K562 (cell line): Measurements from ENCODE around the gene NDUFV3. TPM values are rescaled to one million over a fixed set of nuclear protein-coding genes. Genes with fewer than 3 reads are reported as not detected.

ENCODE experiments used
- CBFB ChIP-seq: sonication (generic); formaldehyde crosslinking; IDR thresholded peaks from 2 replicates; pipeline ENCODE4 v1.4.0; 2020; ENCODE audit warnings: mild to moderate bottlenecking, missing genetic modification reagents
- CBX3 ChIP-seq, 2 experiments: IDR thresholded peaks; 1 replicate in 1 of 2; 2 replicates in 1 of 2; pipeline ENCODE4 v1.6.1; 2012; ENCODE audit warnings: inconsistent platforms in 2 of 2, low read length in 2 of 2, borderline replicate concordance in 1 of 2, control low read depth in 1 of 2
- CHD7 ChIP-seq: fragments of 200-600 bp; sonication (generic); IDR thresholded peaks from one replicate; pipeline ENCODE4 v1.6.1; 2012; ENCODE audit warnings: mild to moderate bottlenecking, low read depth, low read length, inconsistent platforms
- ETV5 ChIP-seq: sonication (generic); formaldehyde crosslinking; IDR thresholded peaks from 2 replicates; pipeline ENCODE4 v1.4.0; 2020; ENCODE audit warnings: low read depth, mild to moderate bottlenecking, missing genetic modification reagents
- HMGN3 ChIP-seq: IDR thresholded peaks from 2 replicates; pipeline ENCODE4 v1.6.1; 2011; ENCODE audit warnings: borderline replicate concordance, low read depth, mild to moderate bottlenecking, mixed read lengths, low read length; ENCODE audit not compliant: insufficient read length; ENCODE audit errors: extremely low read depth
- NCOA2 ChIP-seq, 2 experiments: fragments of 450-650 bp; IDR thresholded peaks; 2 replicates each; pipeline ENCODE4 v1.6.1; 2018; ENCODE audit warnings: mild to moderate bottlenecking in 2 of 2, moderate library complexity in 1 of 2; ENCODE audit not compliant: partially characterized antibody in 2 of 2
- NFYB ChIP-seq: IDR thresholded peaks from 2 replicates; pipeline ENCODE4 v1.6.1; 2011; ENCODE audit warnings: mild to moderate bottlenecking, moderate library complexity; ENCODE audit not compliant: insufficient read length; ENCODE audit errors: extremely low read depth
- POLR2G ChIP-seq: fragments of 200-400 bp; formaldehyde crosslinking; IDR thresholded peaks from 2 replicates; pipeline ENCODE4 v1.6.1; 2017; ENCODE audit warnings: low read depth, mild to moderate bottlenecking, antibody characterized with exemption, low read length, moderate library complexity
- PTBP1 ChIP-seq: fragments of 200-400 bp; formaldehyde crosslinking; IDR thresholded peaks from 2 replicates; pipeline ENCODE4 v1.6.1; 2017; ENCODE audit warnings: low read depth, low read length
- SNRNP70 ChIP-seq: fragments of 200-400 bp; formaldehyde crosslinking; optimal IDR thresholded peaks from 2 replicates; pipeline ENCODE3; 2017; ENCODE audit warnings: low read depth, low read length
- SRF ChIP-seq, 2 experiments: fragments of 250-450, 450-650 bp in 1 of 2; sonication (Bioruptor Pico) in 1 of 2; sonication (generic) in 1 of 2; formaldehyde crosslinking; IDR thresholded peaks; 2 replicates each; pipeline versions ENCODE4 v1.5.0 to v1.5.1; 2020 to 2022; ENCODE audit warnings: mild to moderate bottlenecking in 1 of 2, missing genetic modification reagents in 1 of 2
- ZKSCAN3 ChIP-seq: fragments of 250-450 bp; sonication (Bioruptor Pico); IDR thresholded peaks from 2 replicates; pipeline ENCODE4 v1.4.0; 2020
- ZNF584 ChIP-seq: fragments of 200-800 bp; sonication (Bioruptor generic); IDR thresholded peaks from 2 replicates; pipeline ENCODE4 v1.6.1; 2016; ENCODE audit warnings: low read depth, mild to moderate bottlenecking, missing genetic modification characterization, missing compliant biosample characterization
- polyA plus RNA-seq, 8 experiments: library from polyadenylated mRNA; depleted of rRNA in 4 of 8; stranded (reverse) in 5 of 8; unstranded in 3 of 8; fragments of >200 nt; fragmentation: Nextera tagmentation in 2 of 8; fragmentation: Illumina TruSeq in 1 of 8; extraction: Ambion mirVana in 2 of 8; extraction: Trizol in 1 of 8; gene quantifications; 2 replicates each; pipeline versions ENCODE4 v1.2.1 to v1.2.3, GENCODE V29; 2011 to 2014; ENCODE audit warnings: inconsistent platforms in 1 of 8, missing spikeins in 1 of 8
- total RNA-seq, 7 experiments: library from RNA; depleted of rRNA in 6 of 7; stranded (reverse); fragments of >200 nt in 6 of 7; fragmentation: Illumina TruSeq in 2 of 7; extraction: Trizol in 2 of 7; gene quantifications; 2 replicates each; pipeline versions ENCODE4 v1.2.1 to v1.2.3, GENCODE V29; 2011 to 2021; ENCODE audit warnings: low replicate concordance in 1 of 7

Gene NDUFV3
- total and polyA plus RNA-seq, 9 of the 15 experiments (the other 6 are each of a cell fraction or from before 2014, with no cell fraction given) = 19.1 to 87.8 (median 74.3) TPM

GRCh38 chr21:42923553-42924432, 30.7 kb downstream of the NDUFV3 start (continued):
- TF ChIP-seq CHD7 = no peak
- no peak for TF ChIP-seq CBFB
- no peak for TF ChIP-seq POLR2G
- TF ChIP-seq NCOA2 (IDR thresholded peaks at IDR 0.05; ENCODE audit: partially characterized antibody in 2 of 2) = no peak
- peak in 1 of 2 experiments; percentile 81; a peak in 1 of 3 replicates for TF ChIP-seq CBX3 (IDR thresholded peaks at IDR 0.05; ENCODE audit: borderline replicate concordance in 1 of 2, low read length in 2 of 2)
- 0 out of 2 replicates have a peak, but pooled peaks have one; percentile 34 for TF ChIP-seq PTBP1
- no peak for TF ChIP-seq ZNF584 (CRISPR knock-in tag)
- TF ChIP-seq ETV5 (CRISPR knock-in tag) = peak; percentile 94
- no peak for TF ChIP-seq NFYB
- no peak for TF ChIP-seq SNRNP70
- TF ChIP-seq SRF (CRISPR knock-in tag; IDR thresholded peaks at IDR 0.05) = no peak
- TF ChIP-seq ZKSCAN3 (CRISPR knock-in tag) = no peak
- no peak for TF ChIP-seq HMGN3
